Lower lobe of right lung (tissue), 2 donors: ENCODE results near the gene EP400. TPM values are rescaled to one million over a fixed set of nuclear protein-coding genes. Genes with fewer than 3 reads are reported as not detected.

Experiments
- ATAC-seq, 2 donors: fragments of 200-7000 bp; cut with Tn5 transposase; one replicate each; pipeline ENCODE4 v1.9.1; 2020 to 2022; ENCODE audit warnings: mild to moderate bottlenecking in 2 of 2, moderate library complexity in 2 of 2
- DNase-seq: peaks from one replicate; pipeline ENCODE4 v3.0.0-alpha.2; 2020
- H3K27ac ChIP-seq: fragments of 200-600 bp; one replicate; pipeline ENCODE4 v1.8.0; 2022
- H3K27me3 ChIP-seq: fragments of 200-600 bp; one replicate; pipeline ENCODE4 v1.8.0; 2022; ENCODE audit warnings: low read depth
- H3K36me3 ChIP-seq: fragments of 200-600 bp; one replicate; pipeline ENCODE4 v1.8.0; 2022; ENCODE audit warnings: mild to moderate bottlenecking
- H3K4me1 ChIP-seq: fragments of 200-600 bp; one replicate; pipeline ENCODE4 v1.8.0; 2022
- H3K4me3 ChIP-seq: fragments of 200-600 bp; one replicate; pipeline ENCODE4 v1.8.0; 2022; ENCODE audit warnings: mild to moderate bottlenecking
- H3K9me3 ChIP-seq: fragments of 200-600 bp; one replicate; pipeline ENCODE4 v1.8.0; 2022
- CTCF ChIP-seq: fragments of 200-600 bp; IDR thresholded peaks from one replicate; pipeline ENCODE4 v1.8.0; 2022; ENCODE audit warnings: antibody characterized with exemption, mild to moderate bottlenecking
- intact Hi-C: fragments of 100-400 bp; cut with DNase I; formaldehyde crosslinking; loops from one replicate; pipeline ENCODE4 v1.11.0; 2022
- total RNA-seq: library from RNA; stranded (reverse); fragmentation: NEBNext Ultra II Directional; extraction: Animal tissue kit (Norgen Biotek cat#: 25700); gene quantifications from one replicate; pipeline ENCODE4 v1.2.1, GENCODE V29; 2021
- donor health status: DM: no; HTN: yes; CAD: no; lungs with severe emphysema.

EP400 gene
- total RNA-seq, 1 donor from 2014 or later = 46.2 TPM

- peaks cover 52% of the 10 kb centered on the region for H3K36me3 ChIP-seq
- no peak for ATAC-seq
- no peaks in the 10 kb centered on the region for H3K4me1 ChIP-seq
- no peaks in the 10 kb centered on the region for H3K27me3 ChIP-seq
- no peak overlapping the region for H3K4me3 ChIP-seq
- DNase-seq = no peak
- intact Hi-C loops = no loop called here
- no peak overlapping the region for H3K27ac ChIP-seq
- H3K9me3 ChIP-seq = no peaks in the 10 kb centered on the region
- TF ChIP-seq CTCF = no peak
Measured at GRCh38 chr12:132121283-132121682, 171.5 kb downstream of the EP400 start.

GRCh38 chr12:132123970-132124765, 174.4 kb downstream of the EP400 start:
- H3K27ac ChIP-seq = no peak overlapping the region
- H3K9me3 ChIP-seq = no peaks in the 10 kb centered on the region
- no peaks in the 10 kb centered on the region for H3K27me3 ChIP-seq
- intact Hi-C loops = no loop called here
- no peak for TF ChIP-seq CTCF
- H3K4me3 ChIP-seq = no peak overlapping the region
- ATAC-seq (no peak), DNase-seq (no peak)
- no peaks in the 10 kb centered on the region for H3K4me1 ChIP-seq
- H3K36me3 ChIP-seq = peaks cover 61% of the 10 kb centered on the region

GRCh38 chr12:132124766-132125425, 175.2 kb downstream of the EP400 start:
- H3K9me3 ChIP-seq = no peaks in the 10 kb centered on the region
- TF ChIP-seq CTCF = no peak
- no peak overlapping the region for H3K4me3 ChIP-seq
- no peaks in the 10 kb centered on the region for H3K4me1 ChIP-seq
- no peak for ATAC-seq
- no peak overlapping the region for H3K27ac ChIP-seq
- intact Hi-C loops = no loop called here
- no peaks in the 10 kb centered on the region for H3K27me3 ChIP-seq
- H3K36me3 ChIP-seq = peaks cover 61% of the 10 kb centered on the region
- DNase-seq = no peak

- Histone ChIP-seq H3K27ac (no peak overlapping the region), H3K9me3 (no peaks in the 10 kb centered on the region), H3K4me1 (no peaks in the 10 kb centered on the region), H3K27me3 (no peaks in the 10 kb centered on the region), H3K36me3 (peaks cover 55% of the 10 kb centered on the region), H3K4me3 (no peak overlapping the region)
- DNase-seq = no peak
- intact Hi-C loops = no loop called here
- ATAC-seq = no peak
- no peak for TF ChIP-seq CTCF
Measured at GRCh38 chr12:132125736-132126135, 176.0 kb downstream of the EP400 start.

GRCh38 chr12:132127041-132127440, 177.3 kb downstream of the EP400 start:
- DNase-seq (no peak), ATAC-seq (no peak)
- H3K9me3 ChIP-seq = no peaks in the 10 kb centered on the region
- no peak overlapping the region for H3K27ac ChIP-seq
- TF ChIP-seq CTCF = no peak
- no peaks in the 10 kb centered on the region for H3K4me1 ChIP-seq
- no peaks in the 10 kb centered on the region for H3K27me3 ChIP-seq
- H3K4me3 ChIP-seq = no peak overlapping the region
- intact Hi-C loops = no loop called here
- peaks cover 42% of the 10 kb centered on the region for H3K36me3 ChIP-seq
